ENCODE data around the gene DSG3. TPM values are rescaled to one million over a fixed set of nuclear protein-coding genes. Genes with fewer than 3 reads are reported as not detected.

Gene DSG3
- polyA plus RNA-seq, 1 donor (not counting 4 experiments of a cell fraction or from before 2014, with no cell fraction given): 259 TPM

DNA sequence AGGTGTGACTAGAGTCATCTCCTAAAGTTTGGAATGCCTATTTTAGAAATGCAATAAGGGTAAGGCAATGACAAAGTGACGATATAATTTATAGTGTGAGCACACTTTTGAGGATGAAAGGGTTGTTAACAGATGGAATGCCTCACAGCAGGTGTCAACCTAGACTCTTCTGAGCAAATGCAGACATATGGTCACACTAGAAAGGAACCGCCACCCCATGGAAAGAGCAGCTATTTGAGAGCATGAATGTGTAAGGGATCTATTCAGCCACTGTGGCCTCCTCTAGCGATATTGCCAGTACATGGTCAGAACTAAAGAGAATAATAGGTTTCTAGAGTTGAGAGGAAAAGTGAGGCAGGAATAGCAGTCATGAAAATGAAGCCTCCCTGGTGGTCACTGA is 68.9 kb downstream of the DSG3 start:
- peak; percentile 34 for FAIRE-seq
- no peak for TF ChIP-seq EZH2 (IDR thresholded peaks at IDR 0.05; ENCODE audit: low read length)
- TF ChIP-seq CTCF (optimal IDR thresholded peaks at IDR 0.05 in 1 of 3, IDR thresholded peaks at IDR 0.05 in 1 of 3, conservative IDR thresholded peaks at IDR 0.05 in 1 of 3; ENCODE audit: extremely low read depth in 1 of 3, insufficient read depth in 2 of 3, low read length in 3 of 3): no peak
- dilution Hi-C loops (cut with MboI; ENCODE audit: extremely low pct_ligation_motif_present, low sequenced_read_pairs): no loop called here

GRCh38 chr18:31526374-31526773 is 78.8 kb downstream of the DSG3 start:
- FAIRE-seq: no peak
- no peak overlapping the region for H3K9ac ChIP-seq (ENCODE audit: control insufficient read depth, extremely low read depth, insufficient read depth, low read length)
- dilution Hi-C loops (cut with MboI; ENCODE audit: extremely low pct_ligation_motif_present, low sequenced_read_pairs): no loop called here
- H3K9me1 ChIP-seq (ENCODE audit: control insufficient read depth, extremely low read depth, insufficient read depth, low read length): no peaks in the 10 kb centered on the region
- no peaks in the 10 kb centered on the region for H4K20me1 ChIP-seq (ENCODE audit: control insufficient read depth, extremely low read depth, insufficient read depth, low read length)
- H3K4me2 ChIP-seq (ENCODE audit: control insufficient read depth, extremely low read depth, insufficient read depth, low read depth, low read length): no peak overlapping the region
- TF ChIP-seq EZH2 (IDR thresholded peaks at IDR 0.05; ENCODE audit: low read length): no peak
- no peak for TF ChIP-seq CTCF (optimal IDR thresholded peaks at IDR 0.05 in 1 of 3, IDR thresholded peaks at IDR 0.05 in 1 of 3, conservative IDR thresholded peaks at IDR 0.05 in 1 of 3; ENCODE audit: extremely low read depth in 1 of 3, insufficient read depth in 2 of 3, low read length in 3 of 3)
- no peak overlapping the region for H3K27ac ChIP-seq (ENCODE audit: control insufficient read depth, insufficient read depth, low read length)
- H3K27me3 ChIP-seq (ENCODE audit: control insufficient read depth, extremely low read depth, insufficient read depth, low read length): no peaks in the 10 kb centered on the region
- peaks cover 7 to 18% of the 10 kb centered on the region in 2 experiments for H3K36me3 ChIP-seq (ENCODE audit: control insufficient read depth in 2 of 2, extremely low read depth in 1 of 2, insufficient read depth in 2 of 2, low read length in 2 of 2)
- no peaks in the 10 kb centered on the region for H3K4me1 ChIP-seq (ENCODE audit: control insufficient read depth, extremely low read depth, insufficient read depth, low read length)
- H3K79me2 ChIP-seq (ENCODE audit: control insufficient read depth, insufficient read depth, low read length): no peaks in the 10 kb centered on the region
- H2AFZ ChIP-seq (ENCODE audit: control insufficient read depth, low read length): no peak overlapping the region
- no peak for DNase-seq (ENCODE audit: low read depth, low spot score)
- H3K4me3 ChIP-seq (ENCODE audit: control insufficient read depth in 2 of 3, extremely low read depth in 1 of 3, insufficient read depth in 2 of 3, low read depth in 1 of 3, low read length in 3 of 3): no peak overlapping the region
- no peaks in the 10 kb centered on the region for H3K9me3 ChIP-seq (ENCODE audit: control insufficient read depth, low read depth, low read length)

More for the DNA sequence above, 68.9 kb downstream of the DSG3 start:
- Histone ChIP-seq H3K4me3 (ENCODE audit: control insufficient read depth in 2 of 3, extremely low read depth in 1 of 3, insufficient read depth in 2 of 3, low read depth in 1 of 3, low read length in 3 of 3) (no peak overlapping the region), H3K27ac (ENCODE audit: control insufficient read depth, insufficient read depth, low read length) (no peak overlapping the region), H3K36me3 (ENCODE audit: control insufficient read depth in 2 of 2, extremely low read depth in 1 of 2, insufficient read depth in 2 of 2, low read length in 2 of 2) (peaks cover 7 to 12% of the 10 kb centered on the region in 2 experiments), H2AFZ (ENCODE audit: control insufficient read depth, low read length) (no peak overlapping the region), H3K79me2 (ENCODE audit: control insufficient read depth, insufficient read depth, low read length) (peaks cover 54% of the 10 kb centered on the region), H3K9me1 (ENCODE audit: control insufficient read depth, extremely low read depth, insufficient read depth, low read length) (no peaks in the 10 kb centered on the region), H3K9ac (ENCODE audit: control insufficient read depth, extremely low read depth, insufficient read depth, low read length) (no peak overlapping the region), H3K9me3 (ENCODE audit: control insufficient read depth, low read depth, low read length) (no peaks in the 10 kb centered on the region), H3K4me2 (ENCODE audit: control insufficient read depth, extremely low read depth, insufficient read depth, low read depth, low read length) (no peak overlapping the region), H4K20me1 (ENCODE audit: control insufficient read depth, extremely low read depth, insufficient read depth, low read length) (no peaks in the 10 kb centered on the region), H3K4me1 (ENCODE audit: control insufficient read depth, extremely low read depth, insufficient read depth, low read length) (peaks cover 27% of the 10 kb centered on the region), H3K27me3 (ENCODE audit: control insufficient read depth, extremely low read depth, insufficient read depth, low read length) (no peaks in the 10 kb centered on the region)
- DNase-seq (ENCODE audit: low read depth, low spot score): no peak

Other genes starting within 250 kb of the DSG3 start
- gene DSG1, start 129.6 kb upstream of the DSG3 start, polyA plus RNA-seq: 9.8 to 68.0 TPM (median 27.6 TPM) in 3 replicates
- 0.18 to 0.50 TPM (median 0.19 TPM) in 3 replicates for gene DSG4, start 71.0 kb upstream of the DSG3 start, polyA plus RNA-seq
- gene DSG2, start 50.4 kb downstream of the DSG3 start, polyA plus RNA-seq: 117 to 157 TPM (median 140 TPM) in 3 replicates
- gene TTR, start 144.1 kb downstream of the DSG3 start, polyA plus RNA-seq: not detected in 3 replicates
- 2.3 to 7.1 TPM (median 5.0 TPM) in 3 replicates for gene B4GALT6, start 236.8 kb downstream of the DSG3 start, polyA plus RNA-seq